GM18505 (cell line): Measurements from ENCODE around the gene FBXO38.

Source experiments
- ATAC-seq: cut with Tn5 transposase; IDR thresholded peaks from one replicate; pipeline ENCODE4 v1.9.1; 2021; ENCODE audit not compliant: unreplicated experiment
- POLR2A ChIP-seq: IDR thresholded peaks from 4 replicates; pipeline ENCODE4 v1.6.1; 2011; ENCODE audit warnings: borderline replicate concordance; ENCODE audit not compliant: insufficient read depth, insufficient read length; ENCODE audit errors: extremely low read depth

FBXO38 gene

GRCh38 chr5:148426514-148426913 lies 42.8 kb downstream of the FBXO38 start:
- no peak for TF ChIP-seq POLR2A
- ATAC-seq = no peak

GRCh38 chr5:148427370-148428042 lies 43.7 kb downstream of the FBXO38 start:
- TF ChIP-seq POLR2A = no peak
- ATAC-seq = no peak

- TF ChIP-seq POLR2A = no peak
- ATAC-seq = no peak
Observed at GRCh38 chr5:148428848-148429247, 45.1 kb downstream of the FBXO38 start.

GRCh38 chr5:148433826-148434225 lies 50.1 kb downstream of the FBXO38 start:
- no peak for TF ChIP-seq POLR2A
- ATAC-seq = no peak

- ATAC-seq = no peak
- TF ChIP-seq POLR2A = no peak
Observed at GRCh38 chr5:148436029-148436428, 52.3 kb downstream of the FBXO38 start.

- no peak for TF ChIP-seq POLR2A
- ATAC-seq = no peak
Observed at GRCh38 chr5:148437249-148437648, 53.5 kb downstream of the FBXO38 start.

GRCh38 chr5:148438933-148439332 lies 55.2 kb downstream of the FBXO38 start:
- no peak for TF ChIP-seq POLR2A
- ATAC-seq = no peak

GRCh38 chr5:148443241-148443640 lies 59.5 kb downstream of the FBXO38 start:
- no peak for TF ChIP-seq POLR2A
- no peak for ATAC-seq

GRCh38 chr5:148443998-148444397 lies 60.2 kb downstream of the FBXO38 start:
- ATAC-seq = peak; percentile 90
- no peak for TF ChIP-seq POLR2A

GRCh38 chr5:148445578-148445977 lies 61.8 kb downstream of the FBXO38 start:
- TF ChIP-seq POLR2A = no peak
- no peak for ATAC-seq

- TF ChIP-seq POLR2A = no peak
- no peak for ATAC-seq
Observed at GRCh38 chr5:148446611-148447010, 62.9 kb downstream of the FBXO38 start.

GRCh38 chr5:148452499-148453193 lies 68.9 kb downstream of the FBXO38 start:
- ATAC-seq = no peak
- no peak for TF ChIP-seq POLR2A

GRCh38 chr5:148454576-148454975 lies 70.8 kb downstream of the FBXO38 start:
- TF ChIP-seq POLR2A = no peak

GRCh38 chr5:148455185-148455584 lies 71.4 kb downstream of the FBXO38 start:
- TF ChIP-seq POLR2A = no peak
- ATAC-seq = no peak

More at GRCh38 chr5:148454576-148454975, 70.8 kb downstream of the FBXO38 start:
- no peak for ATAC-seq
